Esophagus squamous epithelium (tissue), 4 donors: ENCODE results near the gene EWSR1.

Source experiments
- POLR2A ChIP-seq, 4 donors: fragments of 450-650 bp; IDR thresholded peaks; one replicate each; pipeline ENCODE4 v1.6.1; 2017; ENCODE audit warnings: antibody characterized with exemption in 4 of 4, mild to moderate bottlenecking in 4 of 4, moderate library complexity in 3 of 4
- TF ChIP-seq, protein P1 (sequence below), 6 experiments: fragments of 450-650 bp in 4 of 6; fragments of 200-600 bp in 2 of 6; sonication (generic) in 2 of 6; IDR thresholded peaks; one replicate each; pipeline ENCODE4 v1.5.1; 2016 to 2019; ENCODE audit warnings: antibody characterized with exemption in 6 of 6, mild to moderate bottlenecking in 4 of 6, moderate library complexity in 4 of 6

DNA sequence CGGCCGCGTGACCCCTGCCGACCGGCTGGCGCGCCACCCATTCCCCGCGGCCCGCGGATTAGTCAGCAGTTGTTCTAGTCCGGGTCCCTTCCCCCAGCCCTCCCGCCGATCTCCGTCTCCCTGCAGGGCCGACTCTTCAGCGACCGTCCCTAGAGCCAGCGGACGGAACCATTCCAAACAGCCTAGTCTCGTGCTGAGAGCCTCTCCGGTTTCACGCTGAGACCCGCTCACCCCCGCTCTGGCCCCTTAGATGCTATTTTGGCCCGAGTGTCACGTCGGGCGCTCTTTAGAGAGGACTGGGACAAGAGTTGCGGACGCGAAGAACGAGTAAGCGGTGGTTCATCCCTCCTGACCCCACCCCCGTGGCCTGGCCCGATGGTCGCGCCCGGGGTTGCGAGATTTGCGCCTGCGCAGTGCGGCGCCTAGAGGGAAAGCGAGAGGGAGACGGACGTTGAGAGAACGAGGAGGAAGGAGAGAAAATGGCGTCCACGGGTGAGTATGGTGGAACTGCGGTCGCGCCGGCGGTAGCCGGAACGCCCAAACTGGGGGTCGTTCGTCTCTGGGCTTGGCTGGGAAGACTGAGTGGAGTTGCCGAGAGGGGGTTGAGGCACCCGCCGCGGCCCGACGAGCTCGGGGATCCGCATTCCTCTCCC is at the start of gene EWSR1, which contains the start of gene RHBDD3:
- TF ChIP-seq, protein P1, sequence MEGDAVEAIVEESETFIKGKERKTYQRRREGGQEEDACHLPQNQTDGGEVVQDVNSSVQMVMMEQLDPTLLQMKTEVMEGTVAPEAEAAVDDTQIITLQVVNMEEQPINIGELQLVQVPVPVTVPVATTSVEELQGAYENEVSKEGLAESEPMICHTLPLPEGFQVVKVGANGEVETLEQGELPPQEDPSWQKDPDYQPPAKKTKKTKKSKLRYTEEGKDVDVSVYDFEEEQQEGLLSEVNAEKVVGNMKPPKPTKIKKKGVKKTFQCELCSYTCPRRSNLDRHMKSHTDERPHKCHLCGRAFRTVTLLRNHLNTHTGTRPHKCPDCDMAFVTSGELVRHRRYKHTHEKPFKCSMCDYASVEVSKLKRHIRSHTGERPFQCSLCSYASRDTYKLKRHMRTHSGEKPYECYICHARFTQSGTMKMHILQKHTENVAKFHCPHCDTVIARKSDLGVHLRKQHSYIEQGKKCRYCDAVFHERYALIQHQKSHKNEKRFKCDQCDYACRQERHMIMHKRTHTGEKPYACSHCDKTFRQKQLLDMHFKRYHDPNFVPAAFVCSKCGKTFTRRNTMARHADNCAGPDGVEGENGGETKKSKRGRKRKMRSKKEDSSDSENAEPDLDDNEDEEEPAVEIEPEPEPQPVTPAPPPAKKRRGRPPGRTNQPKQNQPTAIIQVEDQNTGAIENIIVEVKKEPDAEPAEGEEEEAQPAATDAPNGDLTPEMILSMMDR (IDR thresholded peaks at IDR 0.05), result peak in 1 of 6 experiments; percentile 8
- TF ChIP-seq POLR2A (IDR thresholded peaks at IDR 0.05), result peak in 2 of 4 donors; percentile 69 to 93
